ENCODE measurements around the gene SEL1L.
"Not testable (repeated sequence)": the region's sequence is repeated elsewhere in the genome, so short reads cannot be mapped to it uniquely, and the experiment has no call there.

SEL1L gene

GRCh38 chr14:81517798-81518398 lies 15.8 kb downstream of the SEL1L start:
- peak; percentile 43 to 83 for DNase-seq (ENCODE audit: low read depth in 2 of 2)
- TF ChIP-seq CTCF (IDR thresholded peaks at IDR 0.05; ENCODE audit: low read depth, low read length) = no peak
- no peak overlapping the region for H3K4me3 ChIP-seq (replicated peaks in 1 of 2; ENCODE audit: low read depth in 2 of 2, low read length in 2 of 2)

GRCh38 chr14:81516986-81517797 lies 16.5 kb downstream of the SEL1L start:
- H3K4me3 ChIP-seq (replicated peaks in 1 of 2; ENCODE audit: low read depth in 2 of 2, low read length in 2 of 2) = no peak overlapping the region
- peak; percentile 60 to 82 for DNase-seq (ENCODE audit: low read depth in 2 of 2)
- no peak for TF ChIP-seq CTCF (IDR thresholded peaks at IDR 0.05; ENCODE audit: low read depth, low read length)

GRCh38 chr14:81515927-81516326 lies 17.7 kb downstream of the SEL1L start:
- not testable (repeated sequence) for DNase-seq (ENCODE audit: low read depth in 2 of 2)

GRCh38 chr14:81512826-81513225 lies 20.8 kb downstream of the SEL1L start:
- DNase-seq (ENCODE audit: low read depth in 2 of 2); H3K4me3 ChIP-seq (replicated peaks in 1 of 2; ENCODE audit: low read depth in 2 of 2, low read length in 2 of 2): not testable (repeated sequence)

More at GRCh38 chr14:81515927-81516326, 17.7 kb downstream of the SEL1L start:
- H3K4me3 ChIP-seq (replicated peaks in 1 of 2; ENCODE audit: low read depth in 2 of 2, low read length in 2 of 2) = not testable (repeated sequence)

- peak in 1 of 2 donors; percentile 14 for DNase-seq (ENCODE audit: low read depth in 2 of 2)
- no peak for TF ChIP-seq CTCF (IDR thresholded peaks at IDR 0.05; ENCODE audit: low read depth, low read length)
- no peak overlapping the region for H3K4me3 ChIP-seq (replicated peaks in 1 of 2; ENCODE audit: low read depth in 2 of 2, low read length in 2 of 2)
Measured at GRCh38 chr14:81511111-81511904, 22.3 kb downstream of the SEL1L start.

GRCh38 chr14:81509838-81510452 lies 23.7 kb downstream of the SEL1L start:
- no peak for TF ChIP-seq CTCF (IDR thresholded peaks at IDR 0.05; ENCODE audit: low read depth, low read length)
- peak in 1 of 2 donors; percentile 42 for DNase-seq (ENCODE audit: low read depth in 2 of 2)
- H3K4me3 ChIP-seq (replicated peaks in 1 of 2; ENCODE audit: low read depth in 2 of 2, low read length in 2 of 2) = no peak overlapping the region

GRCh38 chr14:81509321-81509720 lies 24.3 kb downstream of the SEL1L start:
- no peak overlapping the region for H3K4me3 ChIP-seq (replicated peaks in 1 of 2; ENCODE audit: low read depth in 2 of 2, low read length in 2 of 2)
- TF ChIP-seq CTCF (IDR thresholded peaks at IDR 0.05; ENCODE audit: low read depth, low read length) = no peak
- DNase-seq (ENCODE audit: low read depth in 2 of 2) = no peak
